ENCODE results near the gene CAPN15.

Gene CAPN15

DNA sequence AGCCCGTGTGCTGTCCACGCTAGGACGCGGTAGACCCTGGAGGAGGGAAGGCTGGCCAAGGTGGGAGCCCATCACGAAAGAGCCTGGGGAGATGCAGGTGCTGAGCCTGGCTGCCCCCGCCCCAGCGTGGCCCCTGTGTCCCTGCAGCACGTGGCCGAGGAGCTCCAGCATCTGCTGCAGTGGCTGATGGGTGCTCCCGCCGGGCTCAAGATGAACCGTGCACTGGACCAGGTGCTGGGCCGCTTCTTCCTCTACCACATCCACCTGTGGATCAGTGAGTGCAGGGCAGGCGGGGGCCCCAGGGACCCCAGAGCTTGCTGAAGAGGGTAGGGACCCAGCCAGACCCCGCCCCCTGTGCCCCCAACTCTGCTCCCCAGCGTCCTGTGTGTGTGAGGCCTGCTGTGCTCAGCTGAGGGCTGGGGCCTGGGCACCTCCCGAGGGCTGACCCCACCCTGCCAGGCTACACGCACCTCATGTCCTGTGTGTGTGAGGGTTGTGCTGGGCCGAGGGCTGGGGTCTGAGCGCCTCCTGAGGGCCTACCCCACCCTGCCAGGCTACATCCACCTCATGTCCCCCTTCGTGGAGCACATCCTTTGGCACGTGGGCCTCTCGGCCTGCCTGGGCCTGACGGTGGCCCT, 50.8 kb downstream of the CAPN15 start:
- DNase-seq (ENCODE audit: low spot score), result no peak

GRCh38 chr16:578870-579405, 51.4 kb downstream of the CAPN15 start:
- no peak for DNase-seq (ENCODE audit: low spot score)

DNA sequence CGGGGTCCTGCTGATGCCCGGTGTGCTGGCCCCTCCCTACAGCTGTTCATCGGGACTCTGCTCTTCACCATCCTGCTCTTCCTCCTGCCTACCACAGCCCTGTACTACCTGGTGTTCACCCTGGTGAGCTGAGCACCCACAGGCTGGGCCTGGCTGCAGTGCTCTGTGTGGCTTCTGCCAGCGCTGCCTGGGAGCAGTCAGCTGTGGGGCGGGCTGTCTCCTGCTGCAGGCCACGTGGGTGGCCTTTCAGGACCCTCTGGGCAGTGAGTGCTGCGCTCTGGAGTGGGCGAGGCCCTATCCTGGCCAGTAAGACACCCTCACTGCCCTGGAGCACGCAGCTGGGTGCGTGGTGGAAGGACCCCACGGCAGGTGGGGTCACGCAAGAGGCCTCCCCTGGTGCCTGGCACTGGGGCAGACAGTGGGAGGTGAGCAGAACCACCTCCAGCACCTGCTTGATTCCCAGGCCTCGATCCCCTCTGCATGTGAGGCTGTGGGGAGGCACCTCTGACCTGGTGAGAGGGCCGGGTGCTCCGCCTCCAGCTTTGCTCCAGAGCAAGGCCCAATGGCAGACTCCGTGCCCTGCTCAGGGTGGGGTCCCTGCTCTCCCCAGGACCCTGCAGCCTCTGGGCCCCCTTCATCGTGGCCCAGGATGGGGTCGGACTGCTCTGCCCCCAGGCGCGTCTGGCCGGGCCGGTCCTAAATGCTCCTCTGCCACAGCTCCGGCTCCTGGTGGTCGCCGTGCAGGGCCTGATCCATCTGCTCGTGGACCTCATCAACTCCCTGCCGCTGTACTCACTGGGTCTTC, 52.8 kb downstream of the CAPN15 start:
- DNase-seq (ENCODE audit: low spot score), result no peak

GRCh38 chr16:580946-581498, 53.5 kb downstream of the CAPN15 start:
- no peak for DNase-seq (ENCODE audit: low spot score)

GRCh38 chr16:582218-582613, 54.7 kb downstream of the CAPN15 start:
- DNase-seq (ENCODE audit: low spot score), result no peak

GRCh38 chr16:582614-583331, 55.3 kb downstream of the CAPN15 start:
- no peak for DNase-seq (ENCODE audit: low spot score)

DNA sequence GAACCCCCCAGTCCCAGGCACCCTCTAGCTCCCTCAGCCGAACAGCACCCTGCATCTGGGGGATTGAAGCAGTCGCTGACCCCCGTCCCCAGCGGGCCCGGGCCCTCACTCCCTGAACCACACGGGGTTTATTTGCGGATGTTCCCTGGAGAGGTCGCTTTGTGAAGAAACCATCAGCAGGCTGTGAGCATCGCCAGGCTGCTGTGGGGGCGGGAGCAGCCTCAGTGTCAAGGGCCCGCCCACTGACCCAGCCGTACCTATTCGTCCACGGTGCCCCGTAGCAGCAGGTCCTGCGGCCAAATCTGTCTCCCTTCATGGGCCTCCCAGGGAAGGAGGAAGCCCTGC, 55.9 kb downstream of the CAPN15 start:
- no peak for DNase-seq (ENCODE audit: low spot score)

DNA sequence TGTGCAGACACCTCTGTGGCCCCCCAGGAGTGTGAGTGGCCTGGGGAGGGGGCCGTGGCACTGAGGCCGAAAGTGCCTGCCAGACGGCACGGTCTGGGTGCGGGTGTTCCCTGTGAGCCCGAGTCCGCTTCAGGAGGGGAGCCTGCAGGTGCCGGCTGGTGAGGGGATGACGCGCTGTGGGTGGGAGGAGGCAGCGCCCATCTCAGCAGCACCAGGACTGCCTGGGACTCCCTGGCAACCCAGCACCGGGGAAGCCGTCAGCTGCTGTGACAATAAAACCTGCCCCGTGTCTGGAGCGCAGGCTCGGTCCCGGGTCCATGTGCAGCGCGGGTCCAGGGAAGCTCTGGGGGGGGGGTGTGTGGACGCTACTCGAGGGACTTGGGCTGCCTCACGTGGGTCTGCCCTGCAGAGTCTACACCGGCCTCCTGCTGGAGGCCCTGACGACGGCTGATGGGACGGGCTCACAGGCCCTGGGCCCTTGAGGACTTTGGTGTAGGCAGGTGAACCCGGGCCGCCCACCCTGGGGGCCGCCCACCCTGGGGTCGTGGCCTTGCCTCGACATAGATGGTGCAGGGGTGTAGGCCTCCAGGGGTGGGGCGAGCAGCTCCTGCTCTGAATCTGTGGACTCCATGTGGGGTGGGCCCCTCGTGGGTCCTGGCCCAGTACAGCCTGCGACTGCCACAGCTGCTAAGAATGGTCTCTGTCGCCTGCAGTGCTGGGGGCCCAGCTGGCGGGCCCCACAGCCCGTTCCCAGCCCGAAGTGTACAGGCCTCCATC, 56.5 kb downstream of the CAPN15 start:
- no peak for DNase-seq (ENCODE audit: low spot score)

- no peak for DNase-seq (ENCODE audit: low spot score)
Measured at GRCh38 chr16:585351-585750, 57.8 kb downstream of the CAPN15 start.

DNA sequence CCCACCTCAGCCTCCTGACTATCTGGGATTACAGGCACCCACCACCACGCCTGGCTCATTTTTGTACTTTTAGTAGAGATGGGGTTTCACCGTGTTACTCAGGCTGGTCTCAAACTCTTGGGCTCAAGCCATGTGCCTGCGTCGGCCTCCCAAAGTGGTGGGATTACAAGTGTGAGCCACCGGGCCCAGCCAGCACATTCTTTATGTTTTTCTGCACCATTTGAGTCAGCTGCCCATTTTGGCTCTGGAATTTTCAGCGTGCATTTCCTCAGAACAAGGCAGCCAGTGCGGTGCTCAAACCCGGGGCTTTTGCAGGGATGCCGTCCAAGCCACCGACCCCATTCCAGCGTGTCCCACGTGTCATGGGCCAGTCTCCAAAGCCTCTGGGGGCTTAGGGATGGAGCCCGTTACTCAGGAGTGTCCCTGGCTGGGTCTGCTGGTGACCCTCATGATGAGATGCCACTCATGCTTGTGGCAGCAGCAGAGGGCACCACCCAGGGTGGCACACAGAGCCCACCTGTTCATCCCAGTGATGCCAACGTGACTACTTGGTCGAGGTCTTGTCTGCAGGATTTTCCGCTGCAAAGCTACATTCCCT, 58.6 kb downstream of the CAPN15 start:
- no peak for DNase-seq (ENCODE audit: low spot score)

GRCh38 chr16:586645-587590, 59.4 kb downstream of the CAPN15 start:
- no peak for DNase-seq (ENCODE audit: low spot score)

GRCh38 chr16:588639-588888, 61.1 kb downstream of the CAPN15 start:
- no peak for DNase-seq (ENCODE audit: low spot score)

GRCh38 chr16:588889-589657, 61.6 kb downstream of the CAPN15 start:
- peak; percentile 96 for DNase-seq (ENCODE audit: low spot score)

- peak; percentile 98 for DNase-seq (ENCODE audit: low spot score)
Measured at GRCh38 chr16:589658-590187, 62.2 kb downstream of the CAPN15 start, which contains the start of gene RAB40C. Gene RAB40C (plus strand): TSS chr16:590066. CDS start chr16:590292, 226 bp downstream.

DNA sequence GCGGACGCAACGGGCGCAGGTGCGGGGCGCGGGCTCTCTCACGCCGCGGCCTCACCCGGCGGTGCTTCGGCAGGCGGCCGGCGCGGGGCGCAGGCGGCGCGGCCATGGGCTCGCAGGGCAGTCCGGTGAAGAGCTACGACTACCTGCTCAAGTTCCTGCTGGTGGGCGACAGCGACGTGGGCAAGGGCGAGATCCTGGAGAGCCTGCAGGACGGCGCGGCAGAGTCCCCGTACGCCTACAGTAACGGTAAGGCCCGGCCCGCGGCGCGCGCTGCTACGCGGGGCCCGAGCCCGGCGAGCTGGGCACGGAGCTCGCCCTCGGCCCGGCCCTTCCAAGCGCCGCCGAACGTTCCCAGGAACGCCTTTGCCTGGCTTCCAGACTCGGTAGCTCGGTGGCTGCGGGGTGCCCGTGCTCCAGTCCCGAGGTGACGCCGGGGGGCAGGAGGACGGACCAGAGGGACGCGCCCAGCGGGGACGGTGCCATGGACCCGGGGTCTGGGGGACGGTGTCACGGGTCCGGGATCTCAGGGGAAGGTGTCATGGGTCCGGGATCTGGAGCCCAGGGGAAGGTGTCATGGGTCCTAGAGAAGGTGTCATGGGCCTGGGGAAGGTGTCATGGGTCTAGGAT, 62.8 kb downstream of the CAPN15 start:
- no peak for DNase-seq (ENCODE audit: low spot score)

GRCh38 chr16:590815-591200, 63.3 kb downstream of the CAPN15 start:
- no peak for DNase-seq (ENCODE audit: low spot score)

GRCh38 chr16:591231-591630, 63.7 kb downstream of the CAPN15 start:
- no peak for DNase-seq (ENCODE audit: low spot score)

GRCh38 chr16:591892-592517, 64.5 kb downstream of the CAPN15 start:
- DNase-seq (ENCODE audit: low spot score), result no peak

All from putamen (tissue), 1 donor.